GM10847 (cell line): ENCODE results near the gene ZBTB7C.

Experiments used
- POLR2A ChIP-seq: IDR thresholded peaks from 2 replicates; pipeline ENCODE4 v1.6.1; 2011; ENCODE audit not compliant: insufficient read length; ENCODE audit errors: extremely low read depth

Gene ZBTB7C

DNA sequence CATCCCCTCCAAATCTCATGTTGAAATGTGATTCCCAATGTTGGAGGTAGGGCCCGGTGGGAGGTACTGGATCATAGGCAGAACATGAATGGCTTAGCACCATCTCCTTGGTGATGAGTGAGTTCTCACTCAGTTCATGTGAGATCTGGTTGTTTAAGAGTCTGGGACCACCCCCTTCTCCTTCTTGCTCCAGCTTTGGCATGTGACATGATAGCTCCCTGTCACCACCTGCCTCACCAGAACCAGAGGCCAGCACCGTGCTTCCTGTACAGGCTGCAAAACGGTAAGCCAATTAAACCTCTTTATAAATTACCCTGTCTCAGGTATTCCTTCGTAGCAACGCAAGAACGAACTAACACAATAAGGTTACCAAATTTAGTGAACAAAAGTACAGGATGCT, 95.4 kb downstream of the ZBTB7C start:
- no peak for TF ChIP-seq POLR2A

DNA sequence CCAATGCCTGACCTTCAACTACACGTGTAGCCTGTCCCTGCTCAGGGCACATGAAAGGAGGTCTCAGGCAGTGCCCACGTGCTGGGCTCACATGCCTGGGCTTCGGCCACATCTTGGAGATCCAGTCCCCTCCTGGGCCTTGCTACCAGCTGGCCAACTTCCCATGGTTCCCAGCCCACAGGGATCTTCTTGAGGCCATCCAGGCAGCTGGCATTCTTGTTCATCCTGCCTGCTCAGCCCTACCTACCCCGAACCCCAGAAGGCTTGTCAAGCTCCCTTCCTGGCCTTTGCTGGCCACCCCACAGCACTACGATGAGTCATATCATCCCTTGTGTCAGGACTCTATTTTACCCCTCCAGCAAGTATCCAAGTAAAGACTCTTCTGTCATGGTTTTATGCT, 97.1 kb downstream of the ZBTB7C start:
- no peak for TF ChIP-seq POLR2A

- TF ChIP-seq POLR2A: no peak
Observed at GRCh38 chr18:48310999-48311398, 98.2 kb downstream of the ZBTB7C start.

GRCh38 chr18:48310353-48310752, 98.8 kb downstream of the ZBTB7C start:
- TF ChIP-seq POLR2A: no peak

DNA sequence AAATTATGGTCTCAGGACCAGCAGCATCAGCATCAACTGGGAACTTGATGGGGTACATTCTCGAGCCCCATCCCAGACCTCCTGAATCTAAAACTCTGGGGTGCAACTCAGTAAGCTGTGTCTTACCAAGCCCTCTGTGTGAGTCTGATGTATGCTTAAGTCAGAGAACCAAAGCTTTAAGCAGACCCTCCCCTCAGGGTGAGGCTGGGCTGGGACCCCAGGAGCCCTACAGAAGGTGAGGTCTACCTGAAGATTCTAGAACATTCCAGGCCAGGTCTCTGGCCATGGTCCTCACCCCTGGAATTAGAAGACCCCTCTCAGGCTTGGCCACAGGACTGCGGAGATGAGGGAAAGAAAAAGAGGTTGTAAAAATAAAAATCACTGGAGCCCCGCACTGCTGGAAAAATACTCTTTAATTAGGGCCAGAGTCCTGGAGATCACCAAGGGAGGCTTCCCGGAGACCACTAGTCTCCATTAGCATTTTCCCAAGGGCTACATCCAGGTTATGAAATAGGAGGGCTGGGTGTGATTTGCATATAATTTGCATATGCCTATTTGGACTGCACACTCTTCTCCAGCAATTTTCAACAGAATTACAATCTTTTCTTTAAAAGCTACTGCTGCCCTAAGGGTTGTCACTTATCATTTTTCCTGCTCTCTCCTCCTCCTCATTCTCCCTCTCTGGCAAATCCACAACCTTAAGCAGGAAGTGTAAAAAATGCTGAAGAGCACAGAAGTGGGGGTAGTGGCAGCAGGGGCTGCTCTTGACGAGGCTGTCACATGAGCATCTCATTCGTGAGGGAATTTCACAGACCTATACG, 100.2 kb downstream of the ZBTB7C start:
- TF ChIP-seq POLR2A: no peak

DNA sequence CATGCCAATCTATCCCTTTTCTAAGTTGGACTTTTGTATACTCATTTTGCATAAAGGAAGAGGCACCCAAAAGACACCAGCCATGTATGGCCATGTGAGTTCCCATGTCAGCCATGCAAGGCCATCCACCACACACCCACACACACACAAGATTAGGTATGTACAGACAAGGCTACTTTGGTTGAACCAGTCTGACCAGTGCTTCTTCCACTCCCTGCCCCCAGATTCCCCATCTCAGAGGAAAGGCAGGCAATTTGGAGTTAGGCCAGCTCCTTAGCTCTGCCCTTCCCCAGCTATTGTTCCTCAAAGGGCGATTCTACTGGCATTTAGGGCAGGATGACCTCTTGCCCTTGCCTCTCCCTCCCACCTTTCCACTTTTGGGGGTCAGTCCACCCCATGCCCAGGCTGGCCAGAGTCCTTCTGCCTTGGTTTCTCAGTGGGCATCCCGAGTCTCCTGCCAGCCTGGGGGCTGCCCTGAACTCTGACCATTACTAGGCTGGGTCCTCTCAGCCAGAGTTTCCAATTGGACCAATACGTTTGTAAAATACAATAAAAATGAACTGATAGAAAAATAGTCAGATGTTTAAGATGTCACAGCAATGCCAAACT, 101.1 kb downstream of the ZBTB7C start:
- TF ChIP-seq POLR2A: no peak

DNA sequence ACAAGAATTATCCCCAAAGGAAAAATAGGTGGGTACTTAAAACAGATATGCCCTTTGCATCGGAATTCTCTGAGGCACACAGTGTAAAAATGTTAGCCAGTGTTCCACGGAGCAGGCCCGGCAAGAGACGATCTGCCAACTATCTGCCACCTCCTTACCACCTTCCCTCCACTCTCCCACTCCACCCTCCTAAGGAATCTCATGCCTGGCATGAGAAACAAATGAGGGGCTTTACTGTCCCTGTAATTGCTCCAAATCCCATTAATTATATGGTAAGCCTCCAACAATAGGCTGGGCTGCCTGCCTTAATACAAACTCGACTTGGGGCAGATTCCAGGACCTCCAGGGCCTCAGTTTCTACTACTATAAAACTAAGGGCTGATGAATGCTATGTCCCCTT, 102.3 kb downstream of the ZBTB7C start:
- no peak for TF ChIP-seq POLR2A

DNA sequence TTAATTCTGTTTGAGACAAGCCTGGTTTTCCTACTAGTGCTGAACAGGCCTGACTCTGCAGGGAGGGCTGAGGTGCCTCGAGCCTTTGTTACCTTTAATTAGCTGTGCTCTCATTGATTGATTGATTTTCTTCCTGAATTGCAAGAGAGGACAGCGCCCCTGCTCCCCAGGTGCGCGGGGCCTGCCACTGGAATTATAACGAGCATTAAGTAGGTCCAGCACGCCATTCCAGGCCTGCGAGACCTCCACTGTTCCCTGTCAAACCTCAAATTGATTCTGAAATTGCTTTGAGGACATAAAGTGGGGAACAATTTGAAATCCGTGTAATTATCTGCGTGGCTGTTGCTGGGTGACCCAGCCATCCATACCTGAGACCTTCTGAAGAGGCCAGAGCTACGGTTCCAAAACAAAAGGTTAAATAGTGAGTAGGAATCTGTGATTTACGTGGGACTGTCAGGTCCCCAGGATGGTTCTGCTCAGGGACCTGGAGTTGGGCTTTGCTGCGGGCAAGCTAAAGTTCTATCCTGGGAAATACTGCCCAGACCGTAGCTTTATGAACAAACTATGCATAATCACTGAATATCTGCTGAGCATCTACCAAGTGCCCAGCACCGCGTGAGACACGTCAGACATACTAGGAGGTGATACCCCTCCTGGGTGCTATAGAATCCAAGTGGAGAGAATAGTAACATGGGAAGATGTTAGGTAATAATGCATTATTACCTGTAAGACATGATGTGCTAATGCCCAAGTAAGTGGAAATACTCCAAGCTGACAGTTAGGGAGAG, 104.1 kb downstream of the ZBTB7C start:
- no peak for TF ChIP-seq POLR2A

DNA sequence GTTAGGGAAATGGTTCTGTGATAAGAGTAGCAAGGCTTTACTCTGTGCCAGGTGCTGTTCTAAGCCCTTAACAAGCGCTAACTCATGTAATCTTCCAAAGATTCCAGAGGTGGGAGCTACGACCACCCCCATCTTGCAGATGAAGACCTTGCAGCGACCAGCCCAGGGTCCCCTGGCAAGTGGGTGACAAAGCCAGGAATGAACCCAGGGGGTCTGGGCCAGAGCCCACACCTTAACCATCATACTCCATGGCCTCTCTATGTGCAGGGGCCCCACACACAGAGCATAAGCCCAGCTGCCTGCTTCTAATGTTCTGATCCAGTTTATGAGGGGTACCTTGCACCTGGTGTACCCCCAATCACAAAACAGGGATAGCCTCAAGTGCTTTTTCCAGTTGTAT, 105.3 kb downstream of the ZBTB7C start:
- no peak for TF ChIP-seq POLR2A

- TF ChIP-seq POLR2A: no peak
Observed at GRCh38 chr18:48302736-48303135, 106.4 kb downstream of the ZBTB7C start.

DNA sequence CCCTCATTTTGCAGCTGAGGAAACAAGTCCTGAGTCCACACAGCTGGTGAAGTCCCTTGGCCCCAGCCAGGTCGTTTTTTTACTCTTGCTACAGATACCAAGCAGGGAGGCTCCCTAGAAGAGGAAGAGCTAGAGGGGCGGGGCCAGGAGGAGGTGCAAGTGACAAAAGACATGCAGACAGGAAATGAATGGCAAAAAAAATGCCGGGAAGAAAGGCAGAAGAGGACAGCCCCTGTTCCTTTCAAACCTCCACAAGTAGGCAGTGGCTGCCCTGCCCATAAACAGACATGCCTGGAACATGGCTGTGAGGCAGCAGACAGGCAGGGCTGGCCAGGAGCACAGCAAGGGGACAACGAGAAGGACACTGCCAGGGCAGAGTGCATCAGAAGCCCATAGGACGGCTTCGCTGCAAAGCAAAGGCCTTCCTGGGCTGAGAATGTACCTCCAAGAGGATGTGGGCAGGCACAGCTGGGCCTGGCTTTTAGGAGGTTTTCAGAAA, 108.7 kb downstream of the ZBTB7C start:
- TF ChIP-seq POLR2A: no peak

DNA sequence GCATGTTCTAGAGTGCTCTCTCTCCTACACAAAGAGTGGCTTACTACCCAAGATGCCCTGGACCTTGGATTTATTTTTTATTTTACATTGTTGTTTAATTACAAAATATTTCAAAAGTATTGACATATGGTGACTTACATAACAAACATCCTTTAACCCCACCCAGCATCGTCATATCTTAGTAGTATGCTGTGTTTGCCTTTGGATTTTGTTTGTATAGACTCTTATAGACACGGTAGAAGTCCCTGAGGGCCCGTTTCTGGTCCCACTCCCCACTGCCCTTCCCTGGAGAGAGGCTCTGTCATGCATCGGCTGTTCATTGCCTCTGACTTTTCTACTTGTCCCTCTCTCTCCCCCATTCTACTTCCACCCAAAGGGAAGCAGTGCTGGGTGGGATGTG, 112.0 kb downstream of the ZBTB7C start:
- no peak for TF ChIP-seq POLR2A

- no peak for TF ChIP-seq POLR2A
Observed at GRCh38 chr18:48296581-48296980, 112.6 kb downstream of the ZBTB7C start.

GRCh38 chr18:48295586-48296311, 113.4 kb downstream of the ZBTB7C start:
- TF ChIP-seq POLR2A: no peak
